Right lobe of liver (tissue), 4 donors: ENCODE measurements around the gene CAMK4.

ENCODE experiments used
- CTCF ChIP-seq, 4 donors: fragments of 200-600 bp in 3 of 4; fragments of 450-650 bp in 1 of 4; IDR thresholded peaks; one replicate each; pipeline versions ENCODE4 v1.5.1 to v1.8.0; 2016 to 2022; ENCODE audit warnings: antibody characterized with exemption in 4 of 4, mild to moderate bottlenecking in 2 of 4
- POLR2A ChIP-seq: fragments of 450-650 bp; IDR thresholded peaks from one replicate; pipeline ENCODE4 v1.6.1; 2017; ENCODE audit warnings: antibody characterized with exemption, mild to moderate bottlenecking
- donor health status: DM: no; HTN: no; CAD: no.
- donor health status: DM: no; HTN: no; CAD: no.
- donor health status: DM: no; HTN: yes; CAD: no.

DNA sequence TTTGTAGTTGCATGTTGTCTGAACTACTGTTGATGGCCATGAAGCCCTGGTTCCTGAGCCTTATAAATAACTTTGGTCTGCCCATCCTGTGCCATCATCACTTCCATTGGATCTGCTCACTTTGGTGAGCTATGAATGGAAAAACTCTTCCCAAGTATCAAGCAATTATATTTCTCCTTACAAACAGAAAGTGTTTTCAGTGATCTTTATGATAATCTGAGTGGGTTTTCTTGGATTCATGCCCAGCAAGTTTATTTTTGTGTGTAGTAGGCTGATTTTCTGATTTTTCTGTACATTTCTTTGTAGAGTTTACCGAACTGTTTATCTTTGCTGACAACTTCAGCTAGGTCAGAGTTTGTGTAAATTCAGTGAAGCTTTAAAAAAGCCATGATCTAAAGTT lies 31.0 kb downstream of the CAMK4 start:
- no peak for TF ChIP-seq POLR2A
- no peak for TF ChIP-seq CTCF (IDR thresholded peaks at IDR 0.05)
